NB4 (cell line): ENCODE measurements around the gene RHBDD1.

ENCODE experiments used
- MAX ChIP-seq: IDR thresholded peaks from 2 replicates; pipeline ENCODE4 v1.6.1; 2011; ENCODE audit warnings: low read depth, low read length
- POLR2A ChIP-seq: IDR thresholded peaks from 2 replicates; pipeline ENCODE4 v1.6.1; 2011; ENCODE audit warnings: mild to moderate bottlenecking; ENCODE audit not compliant: insufficient read length; ENCODE audit errors: extremely low read depth
- TF ChIP-seq, protein P1 (sequence below): IDR thresholded peaks from one replicate; pipeline ENCODE4 v1.5.1; 2012; ENCODE audit warnings: low read depth, low read length

DNA sequence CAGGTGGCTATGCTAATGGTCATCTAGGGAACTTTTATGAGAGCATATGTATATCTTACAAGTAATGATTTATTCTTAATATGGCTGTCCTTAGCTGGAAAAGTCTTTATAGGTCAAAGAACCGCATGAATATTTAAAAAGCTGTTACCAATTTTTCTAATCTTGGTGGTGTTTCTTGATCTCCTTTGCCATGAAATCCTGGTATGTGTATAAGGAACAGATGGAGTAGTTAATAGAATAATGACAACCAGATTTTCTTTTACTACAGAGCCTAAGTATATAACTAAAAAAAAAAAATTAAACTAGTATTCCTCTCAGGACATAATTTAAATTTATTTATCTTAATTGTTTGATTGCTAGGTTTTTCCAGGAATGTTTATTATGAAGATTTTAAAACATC, 74.5 kb downstream of the RHBDD1 start:
- TF ChIP-seq, protein P1, sequence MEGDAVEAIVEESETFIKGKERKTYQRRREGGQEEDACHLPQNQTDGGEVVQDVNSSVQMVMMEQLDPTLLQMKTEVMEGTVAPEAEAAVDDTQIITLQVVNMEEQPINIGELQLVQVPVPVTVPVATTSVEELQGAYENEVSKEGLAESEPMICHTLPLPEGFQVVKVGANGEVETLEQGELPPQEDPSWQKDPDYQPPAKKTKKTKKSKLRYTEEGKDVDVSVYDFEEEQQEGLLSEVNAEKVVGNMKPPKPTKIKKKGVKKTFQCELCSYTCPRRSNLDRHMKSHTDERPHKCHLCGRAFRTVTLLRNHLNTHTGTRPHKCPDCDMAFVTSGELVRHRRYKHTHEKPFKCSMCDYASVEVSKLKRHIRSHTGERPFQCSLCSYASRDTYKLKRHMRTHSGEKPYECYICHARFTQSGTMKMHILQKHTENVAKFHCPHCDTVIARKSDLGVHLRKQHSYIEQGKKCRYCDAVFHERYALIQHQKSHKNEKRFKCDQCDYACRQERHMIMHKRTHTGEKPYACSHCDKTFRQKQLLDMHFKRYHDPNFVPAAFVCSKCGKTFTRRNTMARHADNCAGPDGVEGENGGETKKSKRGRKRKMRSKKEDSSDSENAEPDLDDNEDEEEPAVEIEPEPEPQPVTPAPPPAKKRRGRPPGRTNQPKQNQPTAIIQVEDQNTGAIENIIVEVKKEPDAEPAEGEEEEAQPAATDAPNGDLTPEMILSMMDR = no peak
- TF ChIP-seq POLR2A (no peak), MAX (no peak)
